ENCODE results near the gene AGXT.

DNA sequence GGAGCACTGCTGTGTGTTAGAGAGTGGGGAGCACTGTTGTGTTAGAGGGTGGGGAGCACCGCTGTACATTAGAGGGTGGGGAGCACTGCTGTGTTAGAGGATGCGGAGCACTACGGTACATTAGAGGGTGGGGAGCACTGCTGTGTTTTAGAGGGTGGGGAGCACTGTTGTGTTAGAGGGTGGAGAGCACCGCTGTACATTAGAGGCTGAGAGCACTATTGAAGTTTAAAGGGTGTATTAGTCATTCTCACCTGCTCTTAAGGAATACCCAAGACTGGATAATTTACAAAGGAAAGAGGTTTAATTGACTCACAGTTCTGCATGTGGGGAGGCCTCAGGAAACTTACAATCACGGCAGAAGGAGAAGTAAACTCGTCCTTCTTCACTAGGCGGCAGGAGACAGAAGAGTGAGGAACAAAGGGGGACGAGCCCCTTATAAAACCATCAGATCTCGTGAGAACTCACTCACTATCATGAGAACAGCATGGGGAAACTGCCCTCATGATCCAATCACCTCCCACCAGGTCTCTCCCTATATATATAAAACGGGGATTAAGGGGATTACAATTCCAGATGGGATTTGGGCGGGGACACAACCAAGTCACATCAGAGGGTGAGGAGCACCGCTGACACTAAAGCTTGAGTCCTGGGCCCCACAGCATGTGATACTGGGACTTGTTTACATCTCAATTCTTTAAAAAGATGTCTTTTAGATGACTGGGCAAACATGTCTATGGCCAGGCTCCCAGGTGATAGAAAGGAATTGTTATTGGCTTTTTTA is 19.5 kb upstream of the AGXT start:
- TF ChIP-seq POLR2AphosphoS5 (IDR thresholded peaks at IDR 0.05; ENCODE audit: borderline replicate concordance, low read depth, low read length) = no peak
- TF ChIP-seq EZH2 (IDR thresholded peaks at IDR 0.05) = no peak
